Stimulated activated naive CD4-positive, alpha-beta T cell (primary cell): Measurements from ENCODE around the gene EXOC2.

Source experiments
- DNase-seq, 6 experiments: peaks; one replicate each; lab custom pipeline; 2025; lab: John Stamatoyannopoulos, UW

Gene EXOC2

DNA sequence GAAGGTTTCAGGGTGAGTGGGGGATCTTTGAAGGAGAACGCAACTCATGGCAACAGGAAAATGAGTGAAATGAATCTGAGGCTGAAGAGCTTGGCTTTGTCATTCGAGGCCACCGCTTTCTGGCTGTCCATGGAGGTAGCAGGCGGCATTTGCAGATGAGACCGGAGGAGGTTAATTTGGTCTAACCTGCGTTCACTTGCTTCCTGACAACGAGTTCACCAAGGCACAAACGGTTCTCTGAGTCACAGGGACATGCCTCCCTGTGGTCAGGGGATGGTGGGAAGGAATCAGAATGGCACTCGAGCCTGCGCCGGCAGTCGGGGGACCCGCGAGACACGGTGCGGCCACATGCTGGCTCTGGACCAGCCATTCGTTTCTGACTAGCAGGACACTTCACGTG lies 226.4 kb downstream of the EXOC2 start:
- no peak for DNase-seq

- no peak for DNase-seq
Measured at GRCh38 chr6:465531-466348, 227.2 kb downstream of the EXOC2 start.

GRCh38 chr6:456887-457286 lies 236.1 kb downstream of the EXOC2 start:
- DNase-seq: no peak

- no peak for DNase-seq
Measured at GRCh38 chr6:456358-456867, 236.5 kb downstream of the EXOC2 start.

- no peak for DNase-seq
Measured at GRCh38 chr6:455835-456234, 237.1 kb downstream of the EXOC2 start.

- DNase-seq: peak in 1 of 6 experiments; percentile 4
Measured at GRCh38 chr6:455006-455585, 237.8 kb downstream of the EXOC2 start.

DNA sequence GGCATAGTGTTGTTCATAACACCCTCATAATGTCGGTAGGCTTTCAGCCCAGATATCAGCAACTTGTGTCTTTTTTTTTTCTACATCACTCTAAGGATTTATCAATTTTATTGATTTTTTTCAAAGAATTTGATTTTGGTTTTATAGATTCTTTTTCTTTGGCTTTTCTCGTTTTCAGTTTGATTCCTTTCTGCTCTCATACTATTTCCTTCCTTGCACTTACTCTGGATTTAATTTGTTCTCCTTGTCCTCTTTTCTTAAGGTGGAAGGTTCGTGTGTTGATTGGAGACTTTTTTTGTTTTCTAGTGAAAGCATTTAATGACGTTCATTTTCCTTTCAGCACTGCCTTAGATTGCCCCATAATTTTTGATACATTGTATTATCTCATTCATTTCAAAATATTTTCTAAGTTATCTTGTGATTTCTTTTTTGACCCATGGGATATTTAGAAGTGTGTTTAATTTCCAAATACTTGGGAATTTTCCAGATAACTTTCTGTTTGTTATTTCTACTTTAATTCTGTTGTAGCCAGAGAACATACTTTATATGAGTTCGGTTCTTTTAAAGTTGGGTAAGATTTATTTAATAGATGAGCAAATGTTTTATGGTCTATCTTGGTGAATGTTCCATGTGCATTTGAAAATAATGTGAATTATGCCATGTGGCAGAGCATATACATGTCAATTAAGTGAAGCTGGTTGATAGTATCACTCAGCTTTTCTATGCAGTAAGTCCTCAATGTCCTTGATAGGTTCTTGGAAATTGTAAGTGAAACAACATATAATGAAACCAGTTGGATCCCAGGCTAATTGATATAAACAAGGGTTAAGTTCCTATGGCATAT lies 238.6 kb downstream of the EXOC2 start:
- DNase-seq: no peak

- no peak for DNase-seq
Measured at GRCh38 chr6:453152-453551, 239.8 kb downstream of the EXOC2 start.

- no peak for DNase-seq
Measured at GRCh38 chr6:452301-453067, 240.5 kb downstream of the EXOC2 start.

- no peak for DNase-seq
Measured at GRCh38 chr6:451847-452246, 241.1 kb downstream of the EXOC2 start.

- no peak for DNase-seq
Measured at GRCh38 chr6:451336-451735, 241.6 kb downstream of the EXOC2 start.

DNA sequence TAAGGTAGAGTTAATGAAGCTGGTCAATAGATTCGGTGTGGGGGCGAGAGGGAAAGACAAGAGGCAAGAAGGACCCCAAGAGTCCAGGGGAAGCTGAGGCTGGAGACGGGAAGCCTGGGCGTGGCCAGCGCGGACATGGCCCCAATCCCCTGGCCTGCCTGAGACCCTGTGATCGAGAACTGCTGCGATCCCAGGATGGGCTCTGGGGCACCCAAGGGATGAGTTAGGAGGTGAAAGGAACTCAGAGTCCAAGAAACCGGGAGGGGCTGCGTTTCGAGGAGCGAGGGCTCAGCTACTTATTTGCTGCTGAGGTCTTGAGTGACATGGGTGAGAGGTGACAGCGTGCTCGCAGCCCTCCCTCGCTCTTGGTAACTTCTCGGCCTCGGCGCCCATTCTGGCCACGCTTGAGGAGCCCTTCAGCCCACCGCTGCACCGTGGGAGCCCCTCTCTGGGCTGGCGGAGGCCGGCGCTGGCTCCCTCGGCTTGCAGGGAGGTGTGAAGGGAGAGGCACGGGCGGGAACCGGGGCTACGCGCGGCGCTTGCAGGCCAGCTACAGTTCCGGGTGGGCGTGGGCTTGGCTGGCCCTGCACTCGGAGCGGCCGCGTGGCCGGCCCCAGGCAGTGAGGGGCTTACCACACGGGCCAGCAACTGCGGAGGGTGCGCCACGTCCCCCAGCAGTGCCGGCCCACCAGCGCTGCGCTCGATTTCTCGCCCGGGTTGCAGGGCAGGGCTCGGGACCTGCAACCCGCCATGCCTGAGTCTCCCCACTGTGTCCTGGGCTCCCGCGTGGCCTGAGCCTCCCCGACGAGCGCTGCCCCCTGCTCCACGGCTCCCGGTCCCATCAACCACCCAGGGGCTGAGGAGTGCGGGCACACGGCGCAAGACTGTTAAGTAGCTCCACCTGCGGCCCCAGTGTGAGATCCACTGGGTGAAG lies 243.2 kb downstream of the EXOC2 start:
- no peak for DNase-seq

GRCh38 chr6:449057-449430 lies 243.9 kb downstream of the EXOC2 start:
- DNase-seq: no peak

DNA sequence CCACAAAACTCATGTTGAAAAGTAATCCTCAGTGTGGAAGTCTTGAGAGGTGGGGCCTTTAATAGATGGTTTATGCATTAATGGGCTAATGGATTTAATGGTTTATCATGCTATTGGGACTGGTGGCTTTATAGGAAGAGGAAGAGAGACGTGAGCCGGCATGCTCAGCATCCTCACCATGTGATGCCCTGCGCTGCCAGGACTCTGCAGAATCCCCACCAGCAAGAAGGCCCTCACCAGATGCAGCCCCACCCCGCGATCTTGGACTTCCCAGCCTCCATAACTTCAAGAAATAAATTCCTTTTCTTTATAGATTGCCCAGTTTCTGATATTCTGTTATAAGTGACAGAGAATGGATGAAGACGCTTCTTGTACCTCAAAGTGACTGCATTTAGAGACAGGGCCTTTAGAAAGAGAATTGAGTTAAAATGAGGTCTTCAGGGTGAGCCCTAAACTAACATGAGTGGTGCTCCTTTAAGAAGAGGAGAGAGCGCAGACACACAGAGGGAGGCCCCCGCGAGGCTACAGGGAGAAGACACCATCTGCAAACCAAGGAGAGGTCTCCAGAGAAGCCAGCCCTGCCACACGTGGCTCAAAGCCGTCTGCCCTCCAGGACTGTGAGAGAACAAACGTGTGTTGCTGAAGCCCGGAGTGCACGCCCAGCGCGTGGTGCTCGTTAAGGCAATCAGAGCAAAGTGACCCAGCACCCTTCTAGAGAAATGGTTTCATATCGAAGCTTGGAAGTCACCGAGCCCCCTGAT lies 244.5 kb downstream of the EXOC2 start:
- no peak for DNase-seq

DNA sequence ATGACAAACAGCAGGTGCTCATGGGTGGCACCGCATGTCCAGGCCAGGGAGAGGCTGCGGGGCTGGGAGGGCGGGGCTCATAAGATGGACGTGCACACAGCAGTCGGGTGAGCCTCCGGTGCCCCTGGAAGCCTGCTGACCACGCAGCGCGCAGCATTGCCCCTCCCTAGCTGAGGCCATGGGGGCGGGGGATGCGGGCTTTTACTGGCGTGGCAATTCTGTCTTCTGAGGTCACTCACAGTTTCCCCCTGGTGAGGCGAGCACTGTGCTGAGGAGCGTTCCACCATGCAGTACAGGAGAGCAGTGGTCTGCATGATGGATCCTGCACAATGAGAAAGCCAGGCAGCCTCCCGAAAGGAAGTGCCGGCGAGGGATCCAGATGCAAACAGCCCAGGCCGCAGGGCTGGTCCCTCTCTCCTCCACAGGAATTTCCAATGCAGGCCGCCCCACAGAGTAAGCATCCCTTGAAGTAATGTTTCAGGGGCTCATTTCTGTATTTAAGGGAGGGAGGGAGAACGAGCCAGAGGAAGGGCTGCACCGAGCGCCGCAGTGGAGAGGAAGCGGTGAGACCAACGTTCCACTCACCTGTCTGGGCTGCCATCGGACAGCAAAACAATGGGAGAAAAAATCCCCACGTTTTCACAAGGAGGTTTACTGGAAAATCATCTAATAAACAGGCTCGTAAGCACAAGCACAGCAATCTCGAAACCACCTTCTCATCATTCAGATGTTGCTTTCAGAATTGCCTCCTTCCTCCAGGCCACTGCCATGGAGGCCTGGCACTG lies 245.4 kb downstream of the EXOC2 start:
- DNase-seq: no peak

DNA sequence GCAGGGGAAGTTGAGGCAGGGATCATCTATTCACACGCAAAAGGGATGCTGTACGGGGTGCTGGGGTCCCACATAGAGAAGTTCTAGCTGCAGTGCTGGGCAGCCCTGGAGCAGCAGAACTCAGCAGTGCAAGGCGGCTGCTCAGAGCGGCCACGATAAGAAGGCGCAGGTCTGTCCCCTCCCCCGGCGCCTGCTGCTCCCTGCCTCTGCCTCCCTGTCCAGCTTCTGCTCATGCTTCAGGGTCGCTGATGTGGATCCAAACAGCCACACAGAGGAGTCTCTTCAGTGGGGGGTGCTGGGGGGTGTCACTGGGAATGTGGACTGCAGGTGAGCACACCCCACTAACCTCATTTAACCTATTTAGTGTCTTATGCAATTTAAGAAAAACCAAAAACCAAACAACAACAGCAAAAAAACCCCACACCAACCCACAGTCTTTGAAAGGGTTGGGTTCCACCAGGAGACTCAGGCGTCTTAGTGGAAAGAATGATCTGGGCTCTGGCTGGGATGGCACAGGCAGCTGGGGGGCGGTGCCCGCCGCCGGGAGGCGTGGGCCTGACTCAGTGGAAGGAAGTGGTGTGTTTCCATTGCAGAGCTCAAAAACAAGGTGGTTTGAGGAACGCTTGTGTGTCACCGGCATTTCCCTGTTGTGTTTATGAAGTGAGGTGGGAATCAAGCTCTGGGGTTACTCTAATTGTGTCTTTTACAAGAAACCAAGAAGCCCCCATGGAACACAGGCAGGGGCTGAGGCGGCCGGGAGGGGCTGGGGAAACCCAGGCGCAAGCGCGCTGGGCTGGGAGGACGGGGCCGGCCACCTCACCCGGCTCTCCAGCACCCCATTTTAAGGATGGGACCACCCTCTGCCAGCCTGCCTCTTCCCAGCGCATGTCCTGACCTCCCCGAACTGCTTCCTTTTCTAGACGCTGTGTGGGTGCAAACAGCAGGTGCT lies 246.2 kb downstream of the EXOC2 start:
- DNase-seq: peak; percentile 42 to 61 (median 59)

DNA sequence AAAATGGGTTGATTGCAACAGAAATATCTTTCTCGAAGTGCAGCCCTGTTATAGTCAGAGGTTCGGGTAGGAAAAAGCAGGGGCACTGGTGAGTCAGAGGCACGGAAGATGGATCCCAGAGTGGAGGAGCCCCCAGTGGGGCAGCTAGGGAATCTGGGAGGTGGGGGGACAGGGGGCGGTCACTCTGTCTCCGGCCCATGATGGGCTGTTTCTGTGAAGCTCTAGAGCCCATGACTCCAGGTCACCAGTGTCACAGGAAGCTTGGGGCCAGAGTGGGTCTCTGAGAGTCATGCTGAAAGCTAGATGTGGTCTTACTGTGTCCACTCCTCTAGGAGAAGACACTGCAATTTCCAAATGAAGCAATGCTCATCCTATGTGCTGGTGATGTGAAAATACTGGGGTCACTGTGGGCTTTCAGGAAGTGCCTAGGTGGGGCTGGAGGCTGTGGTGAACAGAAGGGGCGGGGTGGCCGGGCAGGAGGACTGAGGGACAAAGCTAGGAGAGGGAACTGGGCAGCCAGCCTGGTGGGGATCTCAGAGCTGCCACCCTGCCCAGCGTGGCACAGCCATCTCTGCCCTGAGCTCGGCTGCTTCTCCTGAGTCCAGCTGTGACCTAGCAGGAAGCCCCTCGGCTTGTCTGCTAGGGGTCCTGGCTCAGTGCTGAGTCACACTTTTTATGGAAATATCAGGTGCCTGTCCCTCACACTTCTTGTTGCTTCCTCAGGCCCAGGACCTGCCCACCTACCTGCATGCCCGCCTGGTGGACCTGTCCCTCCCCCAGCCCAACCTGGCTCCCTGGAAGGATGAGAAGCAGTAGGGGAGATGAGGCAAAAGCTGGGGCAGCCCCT lies 247.1 kb downstream of the EXOC2 start:
- no peak for DNase-seq
